IMR-90 (cell line): Measurements from ENCODE around the gene POLD4. TPM values are rescaled to one million over a fixed set of nuclear protein-coding genes. Genes with fewer than 3 reads are reported as not detected.

Experiments
- ATAC-seq: fragments of 200-7000 bp; cut with Tn5 transposase; 2 replicates; pipeline ENCODE4 v1.9.1; 2020; ENCODE audit warnings: low read depth, mild to moderate bottlenecking, moderate library complexity
- BruUV-seq: library from RNA; stranded (reverse); fragments of 400-500 nt; replicated peaks from 2 replicates; lab custom pipeline; 2021; lab: Mats Ljungman, UMichigan
- CTCF ChIA-PET: fragments of 300-600 bp; formaldehyde crosslinking; extraction: SDS; loops from one replicate; lab custom pipeline; 2021; ENCODE audit warnings: antibody characterized with exemption; lab: Yijun Ruan, JAX
- POLR2A ChIA-PET: fragments of 300-600 bp; sonication (Branson Sonifier 250); formaldehyde crosslinking; loops from one replicate; lab custom pipeline; 2022; ENCODE audit warnings: antibody characterized with exemption; ENCODE audit not compliant: unreplicated experiment; lab: Charles Lee
- DNase-seq: peaks from one replicate; pipeline ENCODE4 v3.0.0; 2013
- H2AFZ ChIP-seq: replicated peaks from 2 replicates; pipeline ENCODE3; 2013; ENCODE audit warnings: low read length, mild to moderate bottlenecking; ENCODE audit not compliant: poor library complexity
- H2AK5ac ChIP-seq: 2 replicates; pipeline ENCODE4 v1.6.1; 2013; ENCODE audit warnings: low read depth, low read length, inconsistent platforms
- H2AK9ac ChIP-seq: replicated peaks from 2 replicates; pipeline ENCODE3; 2013; ENCODE audit warnings: mild to moderate bottlenecking, low read depth, low read length, moderate library complexity; ENCODE audit not compliant: poor library complexity
- H2BK120ac ChIP-seq: 2 replicates; pipeline ENCODE4 v1.6.1; 2013; ENCODE audit warnings: low read depth, low read length, inconsistent platforms
- H2BK15ac ChIP-seq: 3 replicates; pipeline ENCODE4 v1.6.1; 2013; ENCODE audit warnings: low read depth, low read length, inconsistent platforms
- H2BK20ac ChIP-seq: 2 replicates; pipeline ENCODE4 v1.6.1; 2013; ENCODE audit warnings: low read depth, mild to moderate bottlenecking, inconsistent platforms, low read length, moderate library complexity
- H2BK5ac ChIP-seq: 2 replicates; pipeline ENCODE4 v1.6.1; 2013; ENCODE audit warnings: mild to moderate bottlenecking, low read depth, low read length, inconsistent platforms; ENCODE audit not compliant: poor library complexity, severe bottlenecking
- H3K14ac ChIP-seq: replicated peaks from 2 replicates; pipeline ENCODE4 v1.6.1; 2013; ENCODE audit warnings: low read depth, low read length, inconsistent platforms
- H3K18ac ChIP-seq: 2 replicates; pipeline ENCODE4 v1.6.1; 2013; ENCODE audit warnings: low read depth, low read length, control low read depth
- H3K23ac ChIP-seq: 2 replicates; pipeline ENCODE4 v1.6.1; 2013; ENCODE audit warnings: low read depth, low read length, inconsistent platforms
- H3K27ac ChIP-seq: 2 replicates; pipeline ENCODE4 v1.5.1; 2013; ENCODE audit warnings: mild to moderate bottlenecking, control low read depth, low read length; ENCODE audit not compliant: insufficient read depth
- H3K27me3 ChIP-seq: 2 replicates; pipeline ENCODE4 v1.6.1; 2013; ENCODE audit warnings: low read length; ENCODE audit not compliant: control insufficient read depth, insufficient read depth
- H3K36me3 ChIP-seq: 2 replicates; pipeline ENCODE4 v1.6.1; 2013; ENCODE audit warnings: low read length, mixed read lengths; ENCODE audit not compliant: control insufficient read depth, insufficient read depth
- H3K4ac ChIP-seq: 2 replicates; pipeline ENCODE4 v1.6.1; 2013; ENCODE audit warnings: low read depth, low read length, inconsistent platforms
- H3K4me1 ChIP-seq: 2 replicates; pipeline ENCODE4 v1.6.1; 2013; ENCODE audit warnings: low read length, mixed read lengths; ENCODE audit not compliant: control insufficient read depth, insufficient read depth
- H3K4me2 ChIP-seq: 2 replicates; pipeline ENCODE4 v1.6.1; 2013; ENCODE audit warnings: low read depth, mild to moderate bottlenecking, control low read depth, low read length, moderate library complexity
- H3K4me3 ChIP-seq: 2 replicates; pipeline ENCODE4 v1.5.1; 2013; ENCODE audit warnings: low read depth, mild to moderate bottlenecking, control low read depth, low read length, moderate library complexity; ENCODE audit not compliant: insufficient read depth
- H3K56ac ChIP-seq: 2 replicates; pipeline ENCODE4 v1.6.1; 2013; ENCODE audit warnings: low read length, inconsistent platforms; ENCODE audit not compliant: insufficient read depth; ENCODE audit errors: extremely low read depth
- H3K79me1 ChIP-seq, 2 experiments: 2 replicates each; pipeline ENCODE4 v1.6.1; 2013; ENCODE audit warnings: low read length in 2 of 2, inconsistent platforms in 1 of 2, low read depth in 1 of 2
- H3K9ac ChIP-seq: 2 replicates; pipeline ENCODE4 v1.6.1; 2013; ENCODE audit warnings: low read depth, low read length, control low read depth
- H3K9me1 ChIP-seq: 2 replicates; pipeline ENCODE4 v1.6.1; 2013; ENCODE audit warnings: low read length, inconsistent platforms; ENCODE audit not compliant: insufficient read depth
- H3K9me3 ChIP-seq: 2 replicates; pipeline ENCODE4 v1.6.1; 2013; ENCODE audit warnings: low read length; ENCODE audit not compliant: control insufficient read depth, insufficient read depth
- H4K20me1 ChIP-seq: 2 replicates; pipeline ENCODE4 v1.6.1; 2013; ENCODE audit warnings: low read length, inconsistent platforms; ENCODE audit not compliant: insufficient read depth
- H4K5ac ChIP-seq: 2 replicates; pipeline ENCODE4 v1.6.1; 2013; ENCODE audit warnings: mild to moderate bottlenecking, low read depth, low read length, control low read depth
- H4K8ac ChIP-seq, 2 experiments: 2 replicates each; pipeline ENCODE4 v1.6.1; 2013; ENCODE audit warnings: low read depth in 2 of 2, low read length in 2 of 2, control low read depth in 1 of 2, inconsistent platforms in 1 of 2
- H4K91ac ChIP-seq: 2 replicates; pipeline ENCODE4 v1.6.1; 2013; ENCODE audit warnings: low read depth, low read length, inconsistent platforms; ENCODE audit not compliant: insufficient read depth
- CEBPB ChIP-seq: IDR thresholded peaks from 2 replicates; pipeline ENCODE4 v1.6.1; 2012; ENCODE audit warnings: low read depth, low read length, improper control_type of control experiment
- CHD1 ChIP-seq: IDR thresholded peaks from 2 replicates; pipeline ENCODE4 v1.6.1; 2012; ENCODE audit warnings: low read depth, low read length, improper control_type of control experiment
- ELK1 ChIP-seq: fragments of 150-350 bp; IDR thresholded peaks from 2 replicates; pipeline ENCODE4 v1.6.1; 2016; ENCODE audit warnings: low read depth, mild to moderate bottlenecking, low read length, moderate library complexity, borderline replicate concordance
- MAFK ChIP-seq: IDR thresholded peaks from 2 replicates; pipeline ENCODE4 v1.6.1; 2012; ENCODE audit warnings: low read depth, low read length, improper control_type of control experiment
- MAZ ChIP-seq: IDR thresholded peaks from 2 replicates; pipeline ENCODE4 v1.6.1; 2012; ENCODE audit warnings: low read depth, mild to moderate bottlenecking, low read length, improper control_type of control experiment, moderate library complexity, borderline replicate concordance
- NFE2L2 ChIP-seq: fragments of 150-350 bp; IDR thresholded peaks from 2 replicates; pipeline ENCODE4 v1.6.1; 2016; ENCODE audit warnings: low read depth, mild to moderate bottlenecking, low read length
- RFX5 ChIP-seq: IDR thresholded peaks from 2 replicates; pipeline ENCODE4 v1.8.0; 2012; ENCODE audit warnings: low read depth, mild to moderate bottlenecking, low read length, moderate library complexity
- SMC3 ChIP-seq: fragments of 150-350 bp; IDR thresholded peaks from 2 replicates; pipeline ENCODE4 v1.6.1; 2016; ENCODE audit warnings: low read depth, mild to moderate bottlenecking, antibody characterized with exemption, low read length, moderate library complexity
- WGBS, 2 experiments: methylation state at CpG; one replicate each; pipeline versions ENCODE4 v1.1.5 to v1.1.7; 2013; ENCODE audit warnings: missing lambda C conversion rate in 2 of 2; ENCODE audit not compliant: insufficient read length in 1 of 2; ENCODE audit errors: extremely low coverage in 2 of 2; 5-methylcytosine and 5-hydroxymethylcytosine counted together
- dilution Hi-C: fragments of 300-500 bp; cut with HindIII; formaldehyde crosslinking; loops from one replicate; pipeline ENCODE4 v1.14.3; 2018; ENCODE audit warnings: low sequenced_read_pairs; ENCODE audit not compliant: unreplicated experiment
- in situ Hi-C: fragments of 300-500 bp; cut with MboI; formaldehyde crosslinking; loops from 3 replicates; pipeline ENCODE4 v1.14.3; 2019; ENCODE audit warnings: low sequenced_read_pairs, inconsistent platforms, mixed read lengths
- intact Hi-C: fragments of 100-400 bp; cut with micrococcal nuclease; formaldehyde crosslinking; loops from 2 replicates; pipeline ENCODE4 v1.10.0; 2022
- polyA plus RNA-seq, 3 experiments: library from polyadenylated mRNA; depleted of rRNA; stranded (reverse); fragments of >200 nt; gene quantifications; 2 replicates each; pipeline ENCODE4 v1.2.3, GENCODE V29; 2012; ENCODE audit warnings: low replicate concordance in 1 of 3
- total RNA-seq: library from RNA; depleted of rRNA; stranded (reverse); fragments of >200 nt; gene quantifications from 2 replicates; pipeline ENCODE4 v1.2.3, GENCODE V29; 2012
- TF ChIP-seq, protein P1 (sequence below): conservative IDR thresholded peaks from 2 replicates; pipeline ENCODE4 v1.5.1; 2012; ENCODE audit warnings: mild to moderate bottlenecking, low read depth, low read length, improper control_type of control experiment
- TF ChIP-seq, protein P2 (sequence below): fragments of 150-350 bp; IDR thresholded peaks from 2 replicates; pipeline ENCODE4 v1.6.1; 2017; ENCODE audit warnings: mild to moderate bottlenecking, antibody characterized with exemption, low read length, low read depth

Gene POLD4
- total and polyA plus RNA-seq, 2 of the 4 experiments (the other 2 are of a cell fraction), result 46.4 to 133 TPM

DNA sequence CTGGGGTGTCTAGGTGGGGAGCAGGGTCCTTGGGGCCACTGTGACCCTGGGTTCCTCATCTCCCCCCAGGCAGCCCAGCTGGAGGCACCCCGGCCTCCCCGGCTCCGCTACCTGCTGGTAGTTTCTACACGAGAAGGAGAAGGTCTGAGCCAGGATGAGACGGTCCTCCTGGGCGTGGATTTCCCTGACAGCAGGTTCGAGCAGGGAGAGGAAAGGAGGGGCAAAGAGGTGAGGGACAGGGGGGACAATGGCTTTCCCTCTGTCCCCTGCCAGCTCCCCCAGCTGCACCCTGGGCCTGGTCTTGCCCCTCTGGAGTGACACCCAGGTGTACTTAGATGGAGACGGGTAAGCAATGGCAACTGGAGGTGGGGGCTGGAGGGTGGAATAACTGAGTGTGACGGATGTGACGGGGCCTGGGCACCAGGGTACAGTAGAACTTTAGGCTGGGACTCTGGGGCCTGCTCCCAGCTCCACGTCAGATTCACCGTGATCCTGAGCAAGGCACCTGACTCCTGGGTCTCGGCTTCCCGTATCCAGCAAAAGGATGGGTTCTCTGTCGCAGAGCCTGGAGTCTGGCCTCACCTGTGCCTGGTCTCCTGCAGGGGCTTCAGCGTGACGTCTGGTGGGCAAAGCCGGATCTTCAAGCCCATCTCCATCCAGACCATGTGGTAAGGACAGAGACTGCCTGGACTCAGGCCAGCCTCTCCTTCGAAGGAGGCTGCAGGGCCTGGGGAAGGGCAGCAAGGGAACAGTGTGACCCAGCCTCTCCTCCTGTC, 46.4 kb downstream of the POLD4 start:
- ChIA-PET POLR2A (no interaction called here), CTCF (no interaction called here)
- no peaks in the 10 kb centered on the region for H3K9me1 ChIP-seq
- no peak overlapping the region for H2AFZ ChIP-seq
- no peak for DNase-seq
- H2BK5ac ChIP-seq, result no peak overlapping the region
- no TSS peak for BruUV-seq
- H3K4ac ChIP-seq, result no peak overlapping the region
- no peaks in the 10 kb centered on the region for H3K9me3 ChIP-seq
- H3K14ac ChIP-seq, result no peak overlapping the region
- H3K79me1 ChIP-seq, result peaks cover 2 to 18% of the 10 kb centered on the region in 2 experiments; a peak in 2 of 4 replicates
- no peak for ATAC-seq
- no peak overlapping the region for H3K23ac ChIP-seq
- WGBS, 2 experiments, result 100% methylated on average over 4 of the region's 19 CpGs; no CpG with 5 or more reads in 1 of the 2 experiments
- no peak overlapping the region for H3K27ac ChIP-seq
- H2AK5ac ChIP-seq, result no peak overlapping the region
- H3K4me3 ChIP-seq, result no peak overlapping the region
- H3K56ac ChIP-seq, result no peak overlapping the region
- TF ChIP-seq RFX5 (no peak), NFE2L2 (no peak), MAZ (no peak), ELK1 (no peak), CHD1 (no peak), SMC3 (no peak), MAFK (no peak), CEBPB (no peak)
- TF ChIP-seq, protein P1, sequence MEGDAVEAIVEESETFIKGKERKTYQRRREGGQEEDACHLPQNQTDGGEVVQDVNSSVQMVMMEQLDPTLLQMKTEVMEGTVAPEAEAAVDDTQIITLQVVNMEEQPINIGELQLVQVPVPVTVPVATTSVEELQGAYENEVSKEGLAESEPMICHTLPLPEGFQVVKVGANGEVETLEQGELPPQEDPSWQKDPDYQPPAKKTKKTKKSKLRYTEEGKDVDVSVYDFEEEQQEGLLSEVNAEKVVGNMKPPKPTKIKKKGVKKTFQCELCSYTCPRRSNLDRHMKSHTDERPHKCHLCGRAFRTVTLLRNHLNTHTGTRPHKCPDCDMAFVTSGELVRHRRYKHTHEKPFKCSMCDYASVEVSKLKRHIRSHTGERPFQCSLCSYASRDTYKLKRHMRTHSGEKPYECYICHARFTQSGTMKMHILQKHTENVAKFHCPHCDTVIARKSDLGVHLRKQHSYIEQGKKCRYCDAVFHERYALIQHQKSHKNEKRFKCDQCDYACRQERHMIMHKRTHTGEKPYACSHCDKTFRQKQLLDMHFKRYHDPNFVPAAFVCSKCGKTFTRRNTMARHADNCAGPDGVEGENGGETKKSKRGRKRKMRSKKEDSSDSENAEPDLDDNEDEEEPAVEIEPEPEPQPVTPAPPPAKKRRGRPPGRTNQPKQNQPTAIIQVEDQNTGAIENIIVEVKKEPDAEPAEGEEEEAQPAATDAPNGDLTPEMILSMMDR, result no peak
- TF ChIP-seq, protein P2, sequence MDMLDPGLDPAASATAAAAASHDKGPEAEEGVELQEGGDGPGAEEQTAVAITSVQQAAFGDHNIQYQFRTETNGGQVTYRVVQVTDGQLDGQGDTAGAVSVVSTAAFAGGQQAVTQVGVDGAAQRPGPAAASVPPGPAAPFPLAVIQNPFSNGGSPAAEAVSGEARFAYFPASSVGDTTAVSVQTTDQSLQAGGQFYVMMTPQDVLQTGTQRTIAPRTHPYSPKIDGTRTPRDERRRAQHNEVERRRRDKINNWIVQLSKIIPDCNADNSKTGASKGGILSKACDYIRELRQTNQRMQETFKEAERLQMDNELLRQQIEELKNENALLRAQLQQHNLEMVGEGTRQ, result no peak
- H2BK15ac ChIP-seq, result no peak overlapping the region
- H2BK20ac ChIP-seq, result no peak overlapping the region
- H4K91ac ChIP-seq, result no peak overlapping the region
- H4K20me1 ChIP-seq, result 0 out of 2 replicates have a peak, but pooled peaks cover 4% of the 10 kb centered on the region
- intact Hi-C loops, result no loop called here
- H4K8ac ChIP-seq, result no peak overlapping the region
- H3K4me1 ChIP-seq, result peaks cover 17% of the 10 kb centered on the region
- H3K4me2 ChIP-seq, result no peak overlapping the region
- H2AK9ac ChIP-seq, result no peak overlapping the region
- H2BK120ac ChIP-seq, result no peak overlapping the region
- H4K5ac ChIP-seq, result no peak overlapping the region
- peaks cover 34% of the 10 kb centered on the region for H3K36me3 ChIP-seq
- no peak overlapping the region for H3K9ac ChIP-seq
- no peaks in the 10 kb centered on the region for H3K27me3 ChIP-seq
- dilution Hi-C loops, result no loop called here
- in situ Hi-C loops, result no loop called here
- H3K18ac ChIP-seq, result no peak overlapping the region
